Measurements from ENCODE around the gene TMEM150B.
A peak's percentile ranks its signal among the peaks of the same experiment; 100 is the strongest.

The TMEM150B gene

GRCh38 chr19:55315956-55316525, 9.1 kb downstream of the TMEM150B start:
- Histone ChIP-seq H4K12ac (ENCODE audit: low read depth, low read length) (no peak overlapping the region), H3K9ac (ENCODE audit: low read length) (no peak overlapping the region), H2BK120ac (ENCODE audit: insufficient read depth, low read length, poor library complexity) (no peak overlapping the region), H3K23ac (ENCODE audit: low read length) (no peak overlapping the region), H3K4me2 (ENCODE audit: low read length) (no peak overlapping the region), H3K4me3 (ENCODE audit: low read depth, low read length) (no peak overlapping the region), H3K36me3 (ENCODE audit: control insufficient read depth in 1 of 2, insufficient read depth in 2 of 2, low read length in 2 of 2) (peaks cover 0 to 5% of the 10 kb centered on the region in 2 experiments), H2AK5ac (ENCODE audit: low read length) (no peak overlapping the region), H4K8ac (ENCODE audit: low read depth, low read length) (no peak overlapping the region), H3K14ac (ENCODE audit: low read length) (no peak overlapping the region), H3K9me3 (ENCODE audit: insufficient read depth, low read depth, low read length) (no peaks in the 10 kb centered on the region), H2BK12ac (ENCODE audit: low read length) (no peak overlapping the region), H4K91ac (ENCODE audit: low read depth, low read length) (no peak overlapping the region), H3K4me1 (ENCODE audit: control insufficient read depth in 1 of 2, insufficient read depth in 2 of 2, low read length in 2 of 2) (peaks cover 2 to 6% of the 10 kb centered on the region in 2 experiments), H3K79me2 (ENCODE audit: control insufficient read depth, insufficient read depth, low read length, poor library complexity) (no peaks in the 10 kb centered on the region), H3K18ac (ENCODE audit: low read length) (no peak overlapping the region), H3K27ac (ENCODE audit: low read depth, low read length) (no peak overlapping the region), H3K4ac (ENCODE audit: low read depth, low read length) (no peak overlapping the region), H3K79me1 (ENCODE audit: low read length) (peaks cover 3% of the 10 kb centered on the region), H2BK5ac (ENCODE audit: low read depth, low read length, poor library complexity) (no peak overlapping the region), H2AFZ (ENCODE audit: insufficient read depth, low read length, poor library complexity) (no peak overlapping the region), H3K27me3 (ENCODE audit: insufficient read depth, low read length) (no peaks in the 10 kb centered on the region)
- no CpG with 5 or more reads among the region's 13 CpGs for WGBS (ENCODE audit: extremely low coverage, insufficient coverage, insufficient read length)
- no peak for DNase-seq

- Histone ChIP-seq H4K12ac (ENCODE audit: low read depth, low read length) (no peak overlapping the region), H3K9ac (ENCODE audit: low read length) (no peak overlapping the region), H3K27me3 (ENCODE audit: insufficient read depth, low read length) (no peaks in the 10 kb centered on the region), H3K79me1 (ENCODE audit: low read length) (no peaks in the 10 kb centered on the region), H3K4me2 (ENCODE audit: low read length) (no peak overlapping the region), H3K27ac (ENCODE audit: low read depth, low read length) (no peak overlapping the region), H2AK5ac (ENCODE audit: low read length) (no peak overlapping the region), H2AFZ (ENCODE audit: insufficient read depth, low read length, poor library complexity) (no peak overlapping the region), H3K79me2 (ENCODE audit: control insufficient read depth, insufficient read depth, low read length, poor library complexity) (no peaks in the 10 kb centered on the region), H3K36me3 (ENCODE audit: control insufficient read depth in 1 of 2, insufficient read depth in 2 of 2, low read length in 2 of 2) (peaks cover under 1 to 12% of the 10 kb centered on the region in 2 experiments), H3K23ac (ENCODE audit: low read length) (no peak overlapping the region), H3K4ac (ENCODE audit: low read depth, low read length) (no peak overlapping the region), H2BK5ac (ENCODE audit: low read depth, low read length, poor library complexity) (no peak overlapping the region), H3K18ac (ENCODE audit: low read length) (no peak overlapping the region), H3K4me3 (ENCODE audit: low read depth, low read length) (no peak overlapping the region), H2BK120ac (ENCODE audit: insufficient read depth, low read length, poor library complexity) (no peak overlapping the region), H4K91ac (ENCODE audit: low read depth, low read length) (no peak overlapping the region), H2BK12ac (ENCODE audit: low read length) (no peak overlapping the region), H3K9me3 (ENCODE audit: insufficient read depth, low read depth, low read length) (no peaks in the 10 kb centered on the region), H3K14ac (ENCODE audit: low read length) (no peak overlapping the region), H4K8ac (ENCODE audit: low read depth, low read length) (no peak overlapping the region), H3K4me1 (ENCODE audit: control insufficient read depth in 1 of 2, insufficient read depth in 2 of 2, low read length in 2 of 2) (peaks cover 2% of the 10 kb centered on the region in 2 experiments)
- WGBS (ENCODE audit: extremely low coverage, insufficient coverage, insufficient read length) = no CpG with 5 or more reads among the region's 8 CpGs
- DNase-seq = no peak
These were observed 10.7 kb downstream of the TMEM150B start for GRCh38 chr19:55314396-55314795.

GRCh38 chr19:55312621-55313512, 12.3 kb downstream of the TMEM150B start:
- no peak for DNase-seq
- Histone ChIP-seq H3K9ac (ENCODE audit: low read length) (no peak overlapping the region), H2AFZ (ENCODE audit: insufficient read depth, low read length, poor library complexity) (no peak overlapping the region), H3K18ac (ENCODE audit: low read length) (no peak overlapping the region), H3K27me3 (ENCODE audit: insufficient read depth, low read length) (no peaks in the 10 kb centered on the region), H3K4me1 (ENCODE audit: control insufficient read depth in 1 of 2, insufficient read depth in 2 of 2, low read length in 2 of 2) (peaks cover 2% of the 10 kb centered on the region in 2 experiments), H3K4me3 (ENCODE audit: low read depth, low read length) (no peak overlapping the region), H4K91ac (ENCODE audit: low read depth, low read length) (no peak overlapping the region), H2BK12ac (ENCODE audit: low read length) (no peak overlapping the region), H3K27ac (ENCODE audit: low read depth, low read length) (no peak overlapping the region), H2BK120ac (ENCODE audit: insufficient read depth, low read length, poor library complexity) (no peak overlapping the region), H3K4me2 (ENCODE audit: low read length) (no peak overlapping the region), H4K8ac (ENCODE audit: low read depth, low read length) (no peak overlapping the region), H3K79me1 (ENCODE audit: low read length) (no peaks in the 10 kb centered on the region), H3K4ac (ENCODE audit: low read depth, low read length) (no peak overlapping the region), H4K12ac (ENCODE audit: low read depth, low read length) (no peak overlapping the region), H3K79me2 (ENCODE audit: control insufficient read depth, insufficient read depth, low read length, poor library complexity) (no peaks in the 10 kb centered on the region), H3K23ac (ENCODE audit: low read length) (no peak overlapping the region), H2BK5ac (ENCODE audit: low read depth, low read length, poor library complexity) (no peak overlapping the region), H3K14ac (ENCODE audit: low read length) (no peak overlapping the region), H3K36me3 (ENCODE audit: control insufficient read depth in 1 of 2, insufficient read depth in 2 of 2, low read length in 2 of 2) (peaks cover 8 to 21% of the 10 kb centered on the region in 2 experiments), H2AK5ac (ENCODE audit: low read length) (peak overlapping the region; percentile 41), H3K9me3 (ENCODE audit: insufficient read depth, low read depth, low read length) (peaks cover 2% of the 10 kb centered on the region)
- no CpG with 5 or more reads among the region's 47 CpGs for WGBS (ENCODE audit: extremely low coverage, insufficient coverage, insufficient read length)

- no peak overlapping the region for H4K91ac ChIP-seq (ENCODE audit: low read depth, low read length)
- peaks cover 2% of the 10 kb centered on the region in 2 experiments for H3K4me1 ChIP-seq (ENCODE audit: control insufficient read depth in 1 of 2, insufficient read depth in 2 of 2, low read length in 2 of 2)
- H3K18ac ChIP-seq (ENCODE audit: low read length) = no peak overlapping the region
- no peak overlapping the region for H2BK5ac ChIP-seq (ENCODE audit: low read depth, low read length, poor library complexity)
- no peaks in the 10 kb centered on the region for H3K79me1 ChIP-seq (ENCODE audit: low read length)
- WGBS (ENCODE audit: extremely low coverage, insufficient coverage, insufficient read length) = no CpG with 5 or more reads among the region's 18 CpGs
- H3K9me3 ChIP-seq (ENCODE audit: insufficient read depth, low read depth, low read length) = peaks cover 2% of the 10 kb centered on the region
- no peak overlapping the region for H3K4ac ChIP-seq (ENCODE audit: low read depth, low read length)
- no peak overlapping the region for H3K14ac ChIP-seq (ENCODE audit: low read length)
- H3K27ac ChIP-seq (ENCODE audit: low read depth, low read length) = no peak overlapping the region
- no peak overlapping the region for H3K4me3 ChIP-seq (ENCODE audit: low read depth, low read length)
- no peak overlapping the region for H2AFZ ChIP-seq (ENCODE audit: insufficient read depth, low read length, poor library complexity)
- H2BK12ac ChIP-seq (ENCODE audit: low read length) = no peak overlapping the region
- H2BK120ac ChIP-seq (ENCODE audit: insufficient read depth, low read length, poor library complexity) = no peak overlapping the region
- H2AK5ac ChIP-seq (ENCODE audit: low read length) = no peak overlapping the region
- DNase-seq = no peak
- no peaks in the 10 kb centered on the region for H3K27me3 ChIP-seq (ENCODE audit: insufficient read depth, low read length)
- H4K8ac ChIP-seq (ENCODE audit: low read depth, low read length) = no peak overlapping the region
- H3K23ac ChIP-seq (ENCODE audit: low read length) = no peak overlapping the region
- no peak overlapping the region for H4K12ac ChIP-seq (ENCODE audit: low read depth, low read length)
- H3K79me2 ChIP-seq (ENCODE audit: control insufficient read depth, insufficient read depth, low read length, poor library complexity) = no peaks in the 10 kb centered on the region
- no peak overlapping the region for H3K9ac ChIP-seq (ENCODE audit: low read length)
- peaks cover 10 to 21% of the 10 kb centered on the region in 2 experiments for H3K36me3 ChIP-seq (ENCODE audit: control insufficient read depth in 1 of 2, insufficient read depth in 2 of 2, low read length in 2 of 2)
- H3K4me2 ChIP-seq (ENCODE audit: low read length) = no peak overlapping the region
These were observed 13.3 kb downstream of the TMEM150B start for GRCh38 chr19:55311797-55312196.

Measured in trophoblast cell (in vitro differentiated cells and primary cell).